GM18909 (cell line): ENCODE measurements around the gene AVEN.
"Not testable (repeated sequence)": the region's sequence is repeated elsewhere in the genome, so short reads cannot be mapped to it uniquely, and the experiment has no call there.

ENCODE experiments used
- ATAC-seq: cut with Tn5 transposase; IDR thresholded peaks from one replicate; pipeline ENCODE4 v1.9.1; 2021; ENCODE audit warnings: mild to moderate bottlenecking; ENCODE audit not compliant: unreplicated experiment, poor library complexity

AVEN gene

GRCh38 chr15:34038871-34039789 lies at the start of gene AVEN:
Gene AVEN (minus strand): TSS chr15:34039204. CDS start chr15:34039046, 158 bp downstream.
- ATAC-seq = peak; percentile 56

GRCh38 chr15:34085746-34086145 lies 46.7 kb upstream of the AVEN start:
- no peak for ATAC-seq

- no peak for ATAC-seq
Measured at GRCh38 chr15:34084086-34084485, 45.1 kb upstream of the AVEN start.

- no peak for ATAC-seq
Measured at GRCh38 chr15:34079904-34080303, 40.9 kb upstream of the AVEN start.

GRCh38 chr15:34078900-34079299 lies 39.9 kb upstream of the AVEN start:
- no peak for ATAC-seq

- ATAC-seq = no peak
Measured at GRCh38 chr15:34076785-34077184, 37.8 kb upstream of the AVEN start.

- no peak for ATAC-seq
Measured at GRCh38 chr15:34070003-34070402, 31.0 kb upstream of the AVEN start.

GRCh38 chr15:34065941-34066340 lies 26.9 kb upstream of the AVEN start:
- ATAC-seq = no peak

GRCh38 chr15:34065261-34065660 lies 26.3 kb upstream of the AVEN start:
- no peak for ATAC-seq

GRCh38 chr15:34064438-34064837 lies 25.4 kb upstream of the AVEN start:
- ATAC-seq = no peak

GRCh38 chr15:34059946-34060345 lies 20.9 kb upstream of the AVEN start:
- no peak for ATAC-seq

- ATAC-seq = no peak
Measured at GRCh38 chr15:34059476-34059875, 20.5 kb upstream of the AVEN start.

- no peak for ATAC-seq
Measured at GRCh38 chr15:34056911-34057310, 17.9 kb upstream of the AVEN start.

GRCh38 chr15:34055868-34056595 lies 17.0 kb upstream of the AVEN start:
- ATAC-seq = no peak

- no peak for ATAC-seq
Measured at GRCh38 chr15:34054081-34054707, 15.2 kb upstream of the AVEN start.

GRCh38 chr15:34050385-34050784 lies 11.4 kb upstream of the AVEN start:
- ATAC-seq = not testable (repeated sequence)

GRCh38 chr15:34049112-34049511 lies 10.1 kb upstream of the AVEN start:
- ATAC-seq = no peak

- ATAC-seq = no peak
Measured at GRCh38 chr15:34047893-34048775, 9.1 kb upstream of the AVEN start.

GRCh38 chr15:34046471-34047145 lies 7.6 kb upstream of the AVEN start:
- no peak for ATAC-seq
